NCI-H345 treated with DMSO at 0.1 percent for 48 hours (cell line): ENCODE measurements around the gene SPDEF.

Experiments used
- DNase-seq: peaks from one replicate; lab custom pipeline; 2025; ENCODE audit not compliant: unreplicated experiment; lab: John Stamatoyannopoulos, UW

The SPDEF gene

DNA sequence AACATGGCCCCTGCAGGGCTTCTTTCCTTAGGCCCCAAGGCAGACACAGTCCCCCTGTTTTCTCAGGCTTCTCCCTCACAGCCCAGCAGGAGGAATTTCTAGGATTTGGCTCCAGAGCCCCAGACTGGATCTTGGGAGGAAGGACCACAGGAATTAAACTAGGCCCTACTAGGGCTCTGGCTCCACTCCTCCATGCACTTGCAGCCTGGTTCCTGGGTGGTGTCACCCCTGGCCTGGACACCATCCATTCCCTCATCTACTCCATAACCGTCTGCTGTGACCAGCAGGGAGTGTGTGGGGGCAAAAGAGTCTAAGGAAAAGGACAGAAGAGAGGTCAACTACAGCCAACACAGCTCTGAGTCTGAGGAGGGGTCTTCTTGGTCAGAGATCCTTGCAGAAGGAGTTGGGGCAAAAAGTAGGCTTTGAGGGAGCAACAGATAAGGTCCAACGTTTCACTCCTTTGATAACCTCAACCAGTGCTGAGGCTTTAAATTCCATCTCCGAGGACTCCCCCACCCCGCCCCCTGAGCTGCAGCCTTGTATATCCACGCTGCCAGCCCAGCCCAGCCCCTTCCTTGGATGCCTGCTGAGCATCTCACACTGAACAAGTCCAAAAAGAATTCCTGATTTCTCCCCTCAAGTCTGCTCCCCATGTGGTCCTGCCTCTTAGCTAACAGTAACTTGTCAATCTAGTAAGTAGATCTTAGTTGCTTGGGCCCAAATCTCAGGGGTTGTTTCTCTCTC is 27.9 kb upstream of the SPDEF start:
- no peak for DNase-seq

DNA sequence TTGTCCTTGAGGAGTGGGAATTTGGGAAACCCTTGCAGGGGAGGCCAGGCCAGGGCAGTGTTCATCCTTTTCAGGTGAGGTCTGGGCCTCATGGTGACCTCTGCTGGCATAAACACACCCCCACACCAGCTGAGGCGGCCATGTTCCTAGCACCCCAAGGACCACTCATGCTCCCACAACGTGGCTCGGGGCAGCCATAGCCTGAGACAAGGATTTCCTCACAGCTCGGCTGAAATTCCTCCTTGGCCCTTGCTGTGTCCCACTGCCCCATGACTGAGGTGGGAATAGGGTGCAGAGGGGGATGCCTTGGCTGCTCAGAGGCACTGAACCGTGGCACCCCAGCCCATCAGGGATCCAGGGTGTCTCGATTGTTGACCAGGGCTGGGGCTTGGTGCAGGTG is 27.3 kb upstream of the SPDEF start:
- DNase-seq: no peak

DNA sequence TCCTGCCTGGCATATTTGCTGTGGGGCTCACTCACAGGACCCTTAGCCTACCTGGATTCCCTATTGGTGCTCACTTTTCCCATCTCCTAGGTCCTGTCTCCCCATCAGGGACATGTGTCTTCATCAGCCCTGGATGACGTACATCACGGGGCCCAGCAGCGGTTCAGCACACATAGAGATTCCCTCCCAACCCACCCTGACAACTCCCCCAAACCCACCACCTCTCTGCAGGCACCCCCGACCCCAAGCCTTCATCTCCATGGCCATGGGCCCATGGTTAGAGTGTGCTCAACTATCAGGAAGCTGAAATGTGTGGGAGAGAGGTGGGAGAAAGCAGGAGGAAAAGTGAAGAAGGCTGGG is 25.4 kb upstream of the SPDEF start:
- DNase-seq: no peak

DNA sequence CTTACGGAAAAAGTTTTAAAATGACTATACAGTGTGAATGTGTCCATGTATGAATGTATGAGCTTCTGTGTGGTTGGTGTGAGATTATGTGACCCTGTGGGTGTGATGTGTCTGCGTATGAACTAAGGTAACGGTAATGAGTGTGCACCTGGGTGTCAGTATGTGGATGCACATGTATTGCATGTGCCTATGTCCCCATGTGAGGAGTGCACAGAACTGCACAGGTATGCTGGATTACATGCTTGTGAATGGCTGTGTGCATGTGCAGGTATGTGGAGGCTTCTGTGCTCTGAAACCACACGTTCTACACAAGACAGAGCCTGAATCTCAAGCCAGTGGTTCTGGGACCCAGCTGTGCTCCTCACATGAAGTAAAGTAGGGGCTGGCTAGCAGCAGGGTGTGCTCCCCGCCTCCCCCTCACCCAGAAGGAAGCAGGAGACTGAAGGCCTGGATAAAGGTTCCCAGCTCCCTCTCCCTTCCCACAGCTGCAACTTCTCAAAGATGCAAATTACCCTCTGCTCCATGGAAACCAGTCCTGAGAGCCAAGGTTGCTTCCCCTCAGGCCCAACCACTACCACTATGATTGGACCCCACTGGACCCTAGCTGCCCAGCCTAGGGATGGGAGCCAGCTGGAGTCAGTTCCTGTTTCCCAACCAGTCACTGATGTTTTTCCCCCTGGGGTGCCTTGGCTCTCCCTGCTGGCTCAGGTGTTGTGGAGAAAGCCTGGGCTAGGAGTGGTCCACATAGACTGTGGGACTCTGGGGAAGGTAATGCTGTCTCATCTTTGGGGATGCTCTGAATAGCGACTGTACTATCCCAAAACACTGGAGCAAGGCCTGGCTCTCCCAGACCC is 24.8 kb upstream of the SPDEF start:
- DNase-seq: no peak

DNA sequence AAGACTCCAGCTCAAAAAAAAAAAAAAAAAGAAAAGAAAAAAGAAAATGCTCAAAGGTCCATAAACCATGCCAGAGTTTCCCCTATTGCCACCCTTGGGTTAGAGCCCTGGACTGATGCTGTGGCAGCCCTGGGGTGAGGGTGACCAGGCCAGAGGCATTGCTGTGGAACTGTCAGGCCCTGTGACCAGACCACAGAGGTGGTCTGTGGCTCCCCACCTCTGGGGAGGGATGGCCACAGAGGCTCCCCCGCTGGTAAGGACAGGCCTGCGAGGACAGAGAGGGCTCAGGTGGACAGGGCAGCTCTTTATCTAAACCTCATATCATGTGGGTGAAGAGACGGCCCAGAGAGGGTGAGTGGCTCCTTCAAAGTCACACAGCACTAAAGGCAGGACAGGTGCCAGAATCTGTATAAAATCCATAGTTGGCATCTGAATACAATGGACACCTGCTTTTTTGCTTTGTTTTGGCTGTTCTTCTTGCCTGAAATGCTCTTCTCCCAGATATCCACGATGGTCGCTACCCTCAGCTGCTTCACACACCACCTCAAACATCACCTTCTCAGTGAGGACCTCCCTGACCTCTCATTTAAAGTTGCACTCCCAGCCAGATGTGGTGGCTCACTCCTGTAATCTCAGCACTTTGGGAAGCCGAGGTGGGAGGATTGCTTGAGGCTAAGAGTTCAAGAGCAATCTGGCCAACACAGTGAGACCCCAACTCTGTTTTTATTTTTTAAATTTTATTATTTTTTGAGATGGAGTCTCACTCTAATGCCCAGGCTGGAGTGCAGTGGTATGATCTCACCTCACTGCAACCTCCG is 22.5 kb upstream of the SPDEF start:
- no peak for DNase-seq

DNA sequence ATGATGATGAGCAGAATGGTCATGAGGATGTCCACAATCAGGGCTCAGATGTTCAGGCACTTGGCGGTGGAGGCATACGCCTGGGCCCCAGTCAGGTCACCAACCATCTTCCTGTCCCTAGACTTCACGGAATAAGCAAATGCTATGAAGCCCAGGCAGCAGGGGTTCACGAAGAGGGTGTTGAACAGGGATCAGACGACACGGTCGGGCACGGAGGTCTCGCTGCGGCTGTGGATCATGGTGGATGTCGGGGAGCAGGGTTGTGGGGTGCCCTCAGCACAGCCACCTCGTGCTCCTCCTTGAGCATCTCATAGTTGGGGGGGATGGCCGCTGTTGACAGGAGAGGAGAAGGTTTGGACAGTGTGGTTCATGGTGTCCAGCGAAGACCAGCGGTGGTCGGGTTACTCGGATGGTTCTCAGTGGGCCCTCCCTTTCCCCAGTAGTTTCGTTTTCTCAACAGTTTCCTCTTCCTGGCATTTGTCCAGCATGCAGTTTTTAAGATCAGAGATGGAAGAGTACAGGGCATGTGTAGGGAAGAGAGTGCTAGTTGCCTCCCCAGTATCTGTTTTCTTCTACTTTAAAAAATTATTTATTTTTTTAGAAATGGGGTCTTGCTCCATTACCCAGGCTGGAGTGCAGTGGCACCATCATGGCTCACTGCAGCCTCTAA is 20.3 kb upstream of the SPDEF start:
- DNase-seq: no peak

DNA sequence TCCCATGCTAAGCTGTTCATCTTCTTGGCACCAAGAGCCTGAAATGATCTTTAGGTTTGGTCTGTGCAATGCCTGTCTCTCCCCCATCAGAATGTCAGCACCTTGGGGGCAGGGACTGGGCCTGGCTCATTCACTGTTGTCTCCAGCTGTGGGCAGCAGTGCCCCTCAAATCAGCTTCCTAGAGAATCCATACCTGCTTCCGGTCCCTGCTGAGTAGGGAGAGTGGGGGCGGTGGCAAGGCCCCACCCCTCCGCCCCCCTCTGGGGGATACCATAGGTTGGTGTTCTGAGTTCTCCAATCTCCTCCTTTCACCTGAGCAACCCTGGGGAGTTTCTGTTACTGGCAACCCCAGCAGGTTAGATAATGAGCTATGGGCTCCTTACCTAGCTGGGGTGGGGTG is 19.2 kb upstream of the SPDEF start:
- no peak for DNase-seq

DNA sequence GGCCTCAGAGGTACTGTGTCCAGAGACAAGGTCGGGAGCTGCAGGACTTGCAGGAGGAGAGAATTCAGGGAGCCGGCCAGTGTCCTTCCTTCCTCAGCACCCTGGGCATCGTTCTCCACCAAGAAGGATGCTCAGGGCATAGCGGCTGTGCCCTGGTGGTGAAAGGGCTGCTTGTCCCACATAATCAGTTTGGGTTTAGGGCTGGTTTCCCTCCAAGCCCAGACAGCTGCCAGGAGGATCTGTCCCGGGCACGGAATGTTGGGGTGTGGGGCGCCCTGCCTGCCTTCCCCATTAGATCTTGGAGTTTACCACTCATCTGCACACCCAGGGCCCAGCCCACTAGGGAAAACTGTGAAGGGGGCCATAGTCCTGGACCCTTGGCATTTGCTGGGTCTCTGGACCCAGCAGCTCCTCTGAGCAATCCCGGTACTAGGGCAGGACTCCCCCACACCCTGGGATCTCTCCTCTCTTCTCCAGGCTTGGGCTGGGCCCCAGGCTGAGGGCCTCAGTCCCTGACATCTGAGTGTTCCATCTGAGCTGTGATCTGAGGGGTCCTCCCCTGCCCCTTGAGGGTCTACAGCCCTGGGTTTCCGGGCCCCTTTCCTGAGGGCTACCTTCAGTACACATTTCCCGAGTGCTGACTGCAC is 18.6 kb upstream of the SPDEF start:
- no peak for DNase-seq

DNA sequence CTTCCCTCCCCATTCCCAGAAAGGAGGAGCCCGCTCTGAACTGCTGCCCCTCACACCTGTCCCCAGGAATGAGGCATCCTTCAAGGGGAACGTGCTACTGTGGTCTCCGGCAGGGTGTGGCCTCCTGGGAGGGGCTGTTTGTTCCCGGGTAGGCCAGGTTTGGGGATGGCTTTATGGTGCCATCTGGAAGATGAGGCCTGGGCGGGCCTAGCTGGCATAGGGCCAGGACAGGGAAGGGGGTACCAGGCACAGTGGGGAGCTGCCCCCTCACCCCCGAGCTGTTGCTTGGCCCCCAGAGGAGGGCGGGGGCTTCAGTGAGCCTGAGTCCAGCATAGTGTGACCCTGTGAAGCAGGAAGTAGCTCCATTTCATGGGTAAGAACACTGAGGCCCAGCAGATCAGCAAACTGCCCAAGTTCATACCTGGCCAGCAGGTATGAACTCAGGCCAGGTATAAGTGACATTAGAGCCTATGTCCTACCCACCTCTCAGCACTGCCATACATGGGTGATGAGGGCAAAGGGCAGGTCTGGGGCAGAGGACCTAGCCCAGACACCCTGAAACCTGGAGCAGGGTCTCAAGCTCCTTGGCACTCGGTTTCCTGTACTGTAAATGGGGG is 17.5 kb upstream of the SPDEF start:
- DNase-seq: no peak

DNA sequence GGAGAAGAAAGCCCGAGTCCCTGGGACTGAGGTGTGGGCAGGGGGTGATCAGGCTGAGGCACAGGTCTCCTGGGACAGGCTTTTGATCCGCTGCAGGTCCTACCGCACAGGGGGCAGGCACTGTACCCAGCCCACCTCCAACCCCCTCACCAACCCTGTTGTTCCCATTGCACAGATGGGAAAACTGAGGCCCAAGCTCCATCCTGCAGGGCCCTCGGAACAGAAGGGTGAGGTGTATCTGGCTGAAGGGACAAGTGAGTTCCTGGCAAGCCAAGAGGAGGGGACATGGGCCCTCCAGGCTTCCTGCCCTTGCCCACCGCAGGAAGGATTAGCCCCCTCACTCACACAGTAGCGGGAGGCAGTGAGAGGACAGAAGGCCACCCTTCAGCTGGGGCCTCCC is 16.5 kb upstream of the SPDEF start:
- no peak for DNase-seq

DNA sequence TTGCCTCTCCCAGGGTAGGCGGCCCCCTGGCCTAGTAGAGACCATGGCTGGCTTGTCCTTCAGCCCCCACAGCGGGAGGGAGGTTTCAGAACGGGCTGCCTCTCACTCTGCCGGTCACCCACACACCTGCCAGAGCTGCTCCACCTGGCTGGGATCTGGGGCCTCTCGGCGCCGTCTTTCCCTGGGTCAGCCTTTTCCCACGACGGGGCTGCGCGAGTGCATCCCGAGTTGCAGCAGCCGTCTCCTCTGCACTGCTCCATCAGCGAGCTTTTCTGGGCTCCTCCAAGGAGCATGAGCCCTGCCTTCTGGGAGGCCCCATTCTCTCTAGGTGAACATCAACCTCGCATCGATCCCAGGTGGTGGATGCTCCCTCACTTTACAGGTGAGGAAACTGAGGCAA is 15.9 kb upstream of the SPDEF start:
- no peak for DNase-seq

DNA sequence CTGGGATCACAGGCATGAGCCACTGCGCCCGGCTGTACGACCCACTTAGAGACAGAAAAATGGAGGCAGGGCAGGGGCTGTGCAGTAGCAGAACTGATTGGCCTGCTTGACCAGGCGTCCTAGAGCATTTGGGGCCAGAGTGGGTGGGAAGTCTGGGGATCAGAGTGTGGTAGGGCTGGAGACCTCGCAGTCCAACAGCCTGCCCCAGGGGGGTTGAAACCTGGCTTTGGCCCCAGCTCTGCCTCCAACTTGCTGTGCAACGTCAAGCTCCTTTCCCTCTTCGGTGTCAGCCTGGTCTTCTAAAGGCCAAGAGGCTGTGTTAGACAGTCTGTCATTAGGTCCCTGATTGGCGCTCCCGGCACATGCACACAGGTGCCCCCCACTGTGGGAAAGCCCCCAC is 15.3 kb upstream of the SPDEF start:
- no peak for DNase-seq

DNA sequence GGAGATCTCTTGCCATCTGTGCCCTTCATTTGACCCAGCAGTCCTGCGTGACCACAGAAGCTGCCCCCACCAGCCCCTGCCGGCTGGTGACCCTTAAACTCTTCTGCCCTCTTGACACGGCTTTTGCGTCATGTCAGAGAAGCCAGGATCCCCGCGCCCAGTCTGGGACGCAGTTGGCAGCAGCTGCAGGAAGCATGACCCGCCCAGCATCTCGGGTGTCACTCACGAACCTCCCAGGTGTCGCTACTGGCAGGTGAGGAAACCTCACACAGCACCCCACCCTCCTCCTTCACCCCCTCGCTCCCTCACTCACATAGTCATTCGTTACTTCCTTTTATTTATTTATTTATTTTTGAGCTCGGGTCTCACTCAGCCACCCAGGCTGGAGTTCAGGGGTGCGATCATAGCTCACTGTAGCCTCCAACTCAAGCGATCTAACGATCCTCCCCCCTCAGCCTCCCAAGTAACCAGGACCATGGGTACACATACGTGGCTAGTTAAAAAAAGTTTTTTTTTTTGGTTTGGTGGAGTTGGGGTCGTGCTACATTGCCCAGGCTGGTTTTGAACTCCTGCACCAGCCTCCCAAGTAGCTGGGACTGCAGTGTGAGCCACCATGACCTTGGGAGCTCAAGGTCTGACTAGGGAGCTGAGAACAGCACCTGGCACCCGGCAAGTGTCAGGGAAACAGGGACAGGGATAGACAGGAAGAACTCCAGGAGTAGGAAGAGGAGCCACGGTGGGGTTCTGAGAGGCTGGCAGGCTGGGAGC is 14.1 kb upstream of the SPDEF start:
- no peak for DNase-seq

DNA sequence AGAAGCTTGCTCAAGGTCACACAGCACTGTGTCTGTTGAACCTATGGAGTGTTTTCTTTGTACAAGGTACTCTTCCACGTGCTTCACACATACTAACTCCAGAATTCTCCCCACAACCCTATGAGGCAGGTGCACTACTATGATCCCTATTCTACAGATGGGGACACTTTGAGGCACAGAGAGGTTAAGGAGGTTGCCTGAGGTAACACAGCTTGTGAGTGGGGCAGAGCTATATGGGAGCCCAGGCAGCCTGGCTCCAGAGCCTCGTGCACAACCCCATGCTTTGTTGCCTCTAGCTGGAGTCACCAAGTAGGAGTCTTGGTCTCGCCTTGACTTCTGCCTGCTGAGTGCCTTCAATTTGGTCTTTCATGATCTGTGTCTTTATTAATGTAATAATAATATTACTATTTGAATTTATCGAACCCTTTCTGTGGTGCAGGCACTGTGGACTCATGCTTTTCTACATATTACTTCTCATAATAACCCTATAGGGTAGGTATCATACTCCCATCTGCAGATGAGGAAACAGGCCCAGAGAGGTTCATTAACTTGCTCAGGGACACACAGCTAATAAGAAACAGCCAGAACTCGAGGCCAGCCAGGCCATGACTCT is 13.3 kb upstream of the SPDEF start:
- DNase-seq: no peak

DNA sequence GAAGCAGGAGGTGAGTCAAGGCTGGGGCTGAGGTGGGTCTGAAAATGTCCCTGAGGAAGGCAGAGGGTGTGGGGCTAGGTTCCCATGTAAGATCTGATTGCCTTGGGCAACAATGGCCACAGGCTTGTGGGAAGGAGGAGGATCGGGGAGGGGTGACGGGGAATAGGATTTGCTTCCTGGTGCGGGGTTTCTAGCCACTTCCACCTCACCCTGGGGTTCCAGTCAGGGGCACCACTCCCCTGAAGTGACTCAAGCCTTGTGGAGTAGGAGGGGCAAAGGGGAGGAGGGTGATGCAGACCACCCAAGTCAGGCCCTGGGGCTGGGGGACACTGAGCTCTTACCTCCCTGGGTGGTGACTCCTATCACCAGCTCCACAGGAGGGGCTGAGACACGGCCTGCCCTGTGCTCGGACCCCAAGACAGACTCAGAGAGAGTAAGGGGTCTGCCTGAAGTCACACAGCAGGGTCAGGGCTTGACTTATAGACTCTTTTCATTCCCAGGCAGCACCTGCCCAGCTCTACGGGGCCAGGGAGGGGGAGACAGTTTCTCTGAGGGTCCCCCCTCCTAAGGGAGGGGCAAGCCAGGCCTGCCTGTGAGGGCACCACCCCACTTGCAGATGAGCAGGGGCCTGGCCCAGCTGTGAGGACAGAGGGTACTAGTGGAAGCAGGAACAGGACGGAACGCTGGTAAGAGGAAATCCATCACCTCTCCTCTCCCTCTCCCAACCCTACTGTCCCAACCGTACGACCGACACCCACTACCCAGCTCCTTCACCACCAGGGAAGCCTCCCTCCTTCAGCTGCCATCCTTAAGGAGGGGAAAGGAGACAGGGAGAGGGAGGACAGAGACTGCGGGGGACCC is 12.4 kb upstream of the SPDEF start:
- no peak for DNase-seq

DNA sequence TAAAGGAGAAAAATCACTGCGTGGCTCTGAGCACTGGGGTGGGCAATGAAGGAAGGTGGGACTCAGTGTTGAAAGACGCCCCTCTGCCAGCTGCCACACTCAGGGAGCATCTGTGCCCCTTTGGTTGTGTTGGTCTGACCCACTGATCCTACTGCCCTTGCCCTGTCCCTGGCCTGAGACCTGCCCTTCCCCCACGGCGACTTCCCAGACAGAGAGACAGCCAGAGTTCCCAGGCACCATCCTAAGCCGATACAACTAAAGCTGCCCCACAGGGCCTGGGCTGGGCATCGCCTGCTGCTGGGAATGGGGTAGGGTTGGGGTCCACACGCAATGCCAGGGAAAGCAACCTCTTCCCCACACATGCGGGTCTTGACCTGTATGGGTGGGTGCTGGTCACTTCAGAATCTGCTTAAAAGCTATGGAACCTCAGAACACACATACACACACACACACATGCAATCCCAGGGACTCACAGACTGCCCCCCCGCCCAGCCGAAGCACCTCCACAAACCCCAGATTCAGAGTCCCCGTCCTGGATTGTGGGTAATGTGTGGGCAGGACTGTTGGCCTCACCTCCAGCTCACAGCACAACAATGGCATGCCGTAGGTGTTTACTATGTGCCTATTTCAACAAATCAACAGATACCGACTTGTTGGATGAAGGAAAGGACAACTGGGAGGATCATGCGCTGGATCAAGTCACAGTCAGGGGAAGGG is 10.9 kb upstream of the SPDEF start:
- DNase-seq: no peak

DNA sequence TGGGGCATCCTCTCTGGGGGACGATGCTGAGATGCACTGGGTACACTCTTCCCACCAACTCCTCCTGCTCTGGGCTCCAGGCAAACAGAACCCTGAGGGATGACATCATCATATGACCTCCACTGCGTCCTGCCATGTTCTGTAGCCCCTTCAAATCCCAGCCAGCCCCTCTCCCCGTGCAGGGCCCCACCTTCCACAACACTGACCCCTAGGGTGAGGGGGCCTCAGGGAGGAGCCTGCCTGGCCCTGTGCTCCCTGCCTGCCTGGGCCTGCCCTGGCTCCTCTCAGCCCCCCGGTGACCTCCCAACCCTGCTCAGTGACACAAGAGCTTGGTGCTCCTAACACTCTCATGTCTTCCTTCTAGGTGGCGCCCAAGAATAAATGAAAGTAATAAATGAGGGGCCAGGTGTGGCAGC is 9.6 kb upstream of the SPDEF start:
- no peak for DNase-seq

DNA sequence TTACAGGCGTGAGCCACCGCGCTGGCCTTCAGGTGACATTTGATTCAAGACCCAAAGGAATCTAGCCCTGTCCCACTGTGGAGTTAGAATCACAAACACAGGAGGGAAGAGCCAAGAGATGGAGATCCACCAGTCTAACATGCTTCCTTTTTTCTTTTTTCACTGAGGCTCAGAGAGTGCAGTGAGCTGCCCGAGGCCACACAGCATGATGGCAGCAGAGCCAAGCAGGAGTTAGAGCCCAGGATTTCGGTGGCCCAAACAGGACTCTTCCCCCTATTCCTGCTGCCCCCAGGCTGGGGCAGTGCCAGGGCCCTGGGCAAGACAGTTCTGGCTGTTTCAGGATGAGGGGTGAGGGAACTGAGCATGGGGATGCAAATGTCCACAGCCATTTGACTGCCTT is 8.1 kb upstream of the SPDEF start:
- DNase-seq: no peak
